Right lobe of liver (tissue), 6 donors: Measurements from ENCODE around the gene UNC13D. TPM values are rescaled to one million over a fixed set of nuclear protein-coding genes. Genes with fewer than 3 reads are reported as not detected.

Experiments
- ATAC-seq, 4 donors: fragments of 200-7000 bp; cut with Tn5 transposase; one replicate each; pipeline ENCODE4 v1.9.1; 2020; ENCODE audit warnings: mild to moderate bottlenecking in 4 of 4, moderate library complexity in 4 of 4
- DNase-seq, 3 donors: peaks; one replicate each; pipeline ENCODE4 v3.0.0-alpha.2; 2020
- H3K27ac ChIP-seq, 3 donors: fragments of 200-600 bp; one replicate each; pipeline ENCODE4 v1.8.0; 2022
- H3K27me3 ChIP-seq, 2 donors: fragments of 200-600 bp; one replicate each; pipeline ENCODE4 v1.8.0; 2022
- H3K36me3 ChIP-seq, 4 donors: fragments of 200-600 bp; sonication (generic) in 1 of 4; one replicate each; pipeline versions ENCODE4 v1.5.1 to v1.8.0; 2017 to 2022; ENCODE audit warnings: control low read depth in 1 of 4
- H3K4me1 ChIP-seq, 4 donors: fragments of 200-600 bp; sonication (generic) in 1 of 4; one replicate each; pipeline versions ENCODE4 v1.5.1 to v1.8.0; 2017 to 2022; ENCODE audit warnings: control low read depth in 1 of 4
- H3K4me3 ChIP-seq, 3 donors: fragments of 200-600 bp; one replicate each; pipeline ENCODE4 v1.8.0; 2022
- H3K9me3 ChIP-seq, 4 donors: fragments of 200-600 bp; sonication (generic) in 1 of 4; one replicate each; pipeline versions ENCODE4 v1.5.1 to v1.8.0; 2017 to 2022; ENCODE audit warnings: control low read depth in 1 of 4
- CTCF ChIP-seq, 4 donors: fragments of 200-600 bp in 3 of 4; fragments of 450-650 bp in 1 of 4; IDR thresholded peaks; one replicate each; pipeline versions ENCODE4 v1.5.1 to v1.8.0; 2016 to 2022; ENCODE audit warnings: antibody characterized with exemption in 4 of 4, mild to moderate bottlenecking in 2 of 4
- POLR2A ChIP-seq: fragments of 450-650 bp; IDR thresholded peaks from one replicate; pipeline ENCODE4 v1.6.1; 2017; ENCODE audit warnings: antibody characterized with exemption, mild to moderate bottlenecking
- WGBS: methylation state at CpG from one replicate; pipeline ENCODE4 v1.1.6; 2018; ENCODE audit warnings: low coverage, low lambda C conversion rate; ENCODE audit not compliant: insufficient coverage; ENCODE audit errors: missing lambda C conversion rate; 5-methylcytosine and 5-hydroxymethylcytosine counted together
- intact Hi-C, 2 donors: fragments of 100-400 bp; cut with DNase I; formaldehyde crosslinking; loops; one replicate each; pipeline versions ENCODE4 v1.11.2 to v1.14.1; 2022
- total RNA-seq, 6 experiments: library from RNA; depleted of rRNA in 2 of 6; stranded (reverse); fragments of >200 nt in 2 of 6; fragmentation: NEBNext Ultra II Directional in 3 of 6; extraction: Animal tissue kit (Norgen Biotek cat#: 25700) in 3 of 6; gene quantifications; one replicate each; pipeline versions ENCODE4 v1.1.0 to v1.2.4, GENCODE V29; 2016 to 2023
- donor health status: DM: no; HTN: yes; CAD: no.
- donor health status: DM: no; HTN: no; CAD: no.
- donor health status: DM: no; HTN: no; CAD: no.
- donor health status: DM: no; HTN: yes; CAD: no.
- donor health status: DM: no; HTN: yes; CAD: no.

Gene UNC13D
- total RNA-seq, 6 experiments from 2014 or later = 3.4 to 12.5 (median 10.7) TPM

DNA sequence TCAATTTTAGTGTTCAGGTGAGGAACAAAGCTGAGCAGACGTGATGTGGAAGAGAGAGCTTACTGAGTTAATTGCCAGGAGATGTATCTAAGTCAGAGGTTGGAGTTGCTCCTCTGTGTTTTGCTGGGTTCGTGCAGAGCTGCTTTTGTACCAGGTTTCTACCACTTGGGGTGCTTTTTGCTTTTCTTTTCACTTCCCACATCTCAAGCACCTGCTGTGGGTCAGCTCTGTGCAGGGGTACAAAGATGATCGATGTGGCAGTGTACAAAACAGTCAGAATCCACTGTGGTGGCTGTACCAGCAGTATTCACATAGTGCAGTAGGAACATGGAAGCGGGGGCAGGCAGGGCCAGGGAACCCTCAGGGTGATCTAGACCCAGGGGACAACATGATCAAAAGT, 44.8 kb downstream of the UNC13D start:
- H3K27ac ChIP-seq = no peak overlapping the region
- intact Hi-C loops = no loop called here
- no peaks in the 10 kb centered on the region for H3K9me3 ChIP-seq
- ATAC-seq (no peak), DNase-seq (no peak)
- no peaks in the 10 kb centered on the region for H3K27me3 ChIP-seq
- no peak for TF ChIP-seq POLR2A
- no peak for TF ChIP-seq CTCF (IDR thresholded peaks at IDR 0.05)
- WGBS = 87% methylated on average over 4 of the region's 4 CpGs
- no peaks in the 10 kb centered on the region for H3K4me1 ChIP-seq
- peaks cover 0 to 17% (median 3%) of the 10 kb centered on the region in 4 donors for H3K36me3 ChIP-seq
- H3K4me3 ChIP-seq = no peak overlapping the region

- no peak for ATAC-seq
- peak in 1 of 3 donors; percentile 16 for DNase-seq
- Histone ChIP-seq H3K4me3 (no peak overlapping the region), H3K27ac (no peak overlapping the region), H3K27me3 (no peaks in the 10 kb centered on the region), H3K4me1 (no peaks in the 10 kb centered on the region), H3K9me3 (no peaks in the 10 kb centered on the region), H3K36me3 (peaks cover 0 to 22% (median 3%) of the 10 kb centered on the region in 4 donors)
- 74% methylated on average over 3 of the region's 8 CpGs for WGBS
- intact Hi-C loops = no loop called here
- TF ChIP-seq POLR2A (no peak), CTCF (IDR thresholded peaks at IDR 0.05) (no peak)
These were observed 48.2 kb downstream of the UNC13D start for GRCh38 chr17:75795820-75796607.

DNA sequence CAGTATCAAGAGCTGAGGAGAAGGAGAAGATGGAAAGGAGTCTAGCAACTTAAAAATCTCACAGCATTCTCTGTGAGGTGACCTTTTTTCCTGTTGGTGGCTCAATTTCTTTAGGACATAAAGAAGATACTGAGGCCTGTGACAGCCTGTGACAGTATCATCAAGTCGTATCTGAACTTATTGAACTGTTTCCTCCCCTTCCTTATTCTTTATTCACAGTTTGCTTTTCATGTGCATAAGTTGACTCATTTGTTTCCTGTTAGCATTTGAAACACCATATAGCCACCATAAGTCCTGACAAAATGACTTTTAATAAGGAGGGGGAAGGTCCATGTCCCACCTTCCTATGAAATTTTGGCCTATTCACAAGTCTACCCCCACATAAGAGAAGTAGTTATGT, 50.7 kb downstream of the UNC13D start:
- Histone ChIP-seq H3K27me3 (no peaks in the 10 kb centered on the region), H3K4me1 (no peaks in the 10 kb centered on the region), H3K27ac (no peak overlapping the region), H3K4me3 (no peak overlapping the region), H3K9me3 (no peaks in the 10 kb centered on the region), H3K36me3 (peaks cover 0 to 10% (median under 1%) of the 10 kb centered on the region in 4 donors)
- intact Hi-C loops = no loop called here
- DNase-seq (no peak), ATAC-seq (no peak)
- 80% methylated on average over 1 of the region's 1 CpG for WGBS
- no peak for TF ChIP-seq POLR2A
- TF ChIP-seq CTCF (IDR thresholded peaks at IDR 0.05) = no peak

DNA sequence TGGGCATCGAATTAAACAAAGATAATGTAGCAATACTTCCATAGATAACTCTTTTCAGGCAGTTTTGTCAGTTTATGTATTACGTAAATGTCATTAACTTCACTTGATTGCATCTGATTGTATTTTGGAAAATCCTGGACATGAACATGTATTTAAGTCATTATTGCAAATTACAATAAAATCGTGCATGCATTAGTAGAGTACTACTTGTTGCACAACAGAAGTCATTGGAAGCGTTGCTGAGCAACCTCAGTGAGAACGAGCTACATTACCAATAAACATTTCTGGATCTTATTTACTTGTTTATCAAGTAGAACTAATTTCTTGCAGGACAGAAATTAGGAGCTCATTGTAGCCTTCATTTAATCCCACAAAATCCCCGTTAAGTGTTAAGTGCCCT, 53.0 kb downstream of the UNC13D start:
- WGBS = 77% methylated on average over 6 of the region's 6 CpGs
- no peak for TF ChIP-seq CTCF (IDR thresholded peaks at IDR 0.05)
- TF ChIP-seq POLR2A = no peak

More for the DNA sequence above, 53.0 kb downstream of the UNC13D start:
- no peak for DNase-seq
- ATAC-seq = no peak
- H3K4me3 ChIP-seq = no peak overlapping the region
- no peaks in the 10 kb centered on the region for H3K9me3 ChIP-seq
- intact Hi-C loops = no loop called here
- no peaks in the 10 kb centered on the region for H3K27me3 ChIP-seq
- H3K4me1 ChIP-seq = peaks cover 0 to 4% (median under 1%) of the 10 kb centered on the region in 4 donors
- peaks cover 0 to 5% (median 0%) of the 10 kb centered on the region in 4 donors for H3K36me3 ChIP-seq
- H3K27ac ChIP-seq = no peak overlapping the region
